Testis (tissue), 3 donors: ENCODE measurements around the gene GFOD1. TPM values are rescaled to one million over a fixed set of nuclear protein-coding genes. Genes with fewer than 3 reads are reported as not detected.

Experiments used
- DNase-seq: peaks from one replicate; pipeline ENCODE4 v3.0.0-alpha.2; 2019
- H3K27ac ChIP-seq, 2 donors: fragments of 200-600 bp; sonication (generic); one replicate each; pipeline ENCODE4 v1.5.1; 2019
- H3K27me3 ChIP-seq: fragments of 200-600 bp; sonication (generic); one replicate; pipeline ENCODE4 v1.5.1; 2019
- H3K36me3 ChIP-seq: fragments of 200-600 bp; sonication (generic); one replicate; pipeline ENCODE4 v1.5.1; 2017; ENCODE audit warnings: low read depth; ENCODE audit errors: missing control alignments
- H3K4me1 ChIP-seq: fragments of 200-600 bp; sonication (generic); one replicate; pipeline ENCODE4 v1.5.1; 2019
- H3K4me3 ChIP-seq, 2 donors: fragments of 200-600 bp; sonication (generic); one replicate each; pipeline ENCODE4 v1.5.1; 2017 to 2019
- H3K9me3 ChIP-seq: fragments of 200-600 bp; sonication (generic); one replicate; pipeline ENCODE4 v1.5.1; 2017
- POLR2A ChIP-seq: fragments of 450-650 bp; IDR thresholded peaks from one replicate; pipeline ENCODE4 v1.6.1; 2017; ENCODE audit warnings: antibody characterized with exemption, mild to moderate bottlenecking, moderate library complexity
- WGBS, 2 donors: methylation state at CpG; one replicate each; pipeline ENCODE4 v1.1.5; 2018; 5-methylcytosine and 5-hydroxymethylcytosine counted together
- intact Hi-C: fragments of 100-400 bp; cut with DNase I; formaldehyde crosslinking; loops from one replicate; pipeline ENCODE4 v1.15.1; 2023; ENCODE audit warnings: low total_unique reads
- polyA plus RNA-seq: library from polyadenylated mRNA; stranded (reverse); fragments of 350-450 nt; fragmentation: Illumina TruSeq; extraction: RNeasy Lipid Tissue Mini Kit (QIAGEN cat#74804); gene quantifications from one replicate; pipeline ENCODE4 v1.2.3, GENCODE V29; 2014; ENCODE audit warnings: low read depth, low replicate concordance; ENCODE audit not compliant: insufficient read depth
- total RNA-seq, 2 donors: library from RNA; depleted of rRNA; stranded (reverse); fragments of >200 nt; gene quantifications; one replicate each; pipeline ENCODE4 v1.2.3, GENCODE V29; 2016
- TF ChIP-seq, protein P1 (sequence below), 3 experiments: fragments of 450-650 bp in 2 of 3; fragments of 200-600 bp in 1 of 3; sonication (generic) in 1 of 3; IDR thresholded peaks; one replicate each; pipeline ENCODE4 v1.5.1; 2016 to 2019; ENCODE audit warnings: antibody characterized with exemption in 3 of 3, mild to moderate bottlenecking in 2 of 3, moderate library complexity in 1 of 3

The GFOD1 gene
- total and polyA plus RNA-seq, 3 donors from 2014 or later: 2.5 to 5.4 (median 5.0) TPM

GRCh38 chr6:13407709-13408695 is 79.4 kb downstream of the GFOD1 start:
- peaks cover 12% of the 10 kb centered on the region for H3K4me1 ChIP-seq
- H3K9me3 ChIP-seq: no peaks in the 10 kb centered on the region
- peak overlapping the region in 1 of 2 donors; percentile 67 for H3K27ac ChIP-seq
- intact Hi-C loops: no loop called here
- 78 to 84% methylated on average over 12 of the region's 12 CpGs for WGBS, 2 donors
- DNase-seq: peak; percentile 61
- no peak overlapping the region for H3K4me3 ChIP-seq
- no peak for TF ChIP-seq POLR2A
- TF ChIP-seq, protein P1, sequence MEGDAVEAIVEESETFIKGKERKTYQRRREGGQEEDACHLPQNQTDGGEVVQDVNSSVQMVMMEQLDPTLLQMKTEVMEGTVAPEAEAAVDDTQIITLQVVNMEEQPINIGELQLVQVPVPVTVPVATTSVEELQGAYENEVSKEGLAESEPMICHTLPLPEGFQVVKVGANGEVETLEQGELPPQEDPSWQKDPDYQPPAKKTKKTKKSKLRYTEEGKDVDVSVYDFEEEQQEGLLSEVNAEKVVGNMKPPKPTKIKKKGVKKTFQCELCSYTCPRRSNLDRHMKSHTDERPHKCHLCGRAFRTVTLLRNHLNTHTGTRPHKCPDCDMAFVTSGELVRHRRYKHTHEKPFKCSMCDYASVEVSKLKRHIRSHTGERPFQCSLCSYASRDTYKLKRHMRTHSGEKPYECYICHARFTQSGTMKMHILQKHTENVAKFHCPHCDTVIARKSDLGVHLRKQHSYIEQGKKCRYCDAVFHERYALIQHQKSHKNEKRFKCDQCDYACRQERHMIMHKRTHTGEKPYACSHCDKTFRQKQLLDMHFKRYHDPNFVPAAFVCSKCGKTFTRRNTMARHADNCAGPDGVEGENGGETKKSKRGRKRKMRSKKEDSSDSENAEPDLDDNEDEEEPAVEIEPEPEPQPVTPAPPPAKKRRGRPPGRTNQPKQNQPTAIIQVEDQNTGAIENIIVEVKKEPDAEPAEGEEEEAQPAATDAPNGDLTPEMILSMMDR (IDR thresholded peaks at IDR 0.05): no peak
- H3K27me3 ChIP-seq: no peaks in the 10 kb centered on the region
- no peaks in the 10 kb centered on the region for H3K36me3 ChIP-seq

- Histone ChIP-seq H3K4me1 (peaks cover 12% of the 10 kb centered on the region), H3K27me3 (no peaks in the 10 kb centered on the region), H3K4me3 (no peak overlapping the region), H3K27ac (peak overlapping the region; percentile 50 to 67), H3K36me3 (no peaks in the 10 kb centered on the region), H3K9me3 (no peaks in the 10 kb centered on the region)
- no peak for DNase-seq
- WGBS, 2 donors: 72 to 91% methylated on average over 3 of the region's 3 CpGs
- TF ChIP-seq, protein P1 (IDR thresholded peaks at IDR 0.05): no peak
- intact Hi-C loops: no loop called here
Observed at GRCh38 chr6:13407368-13407708, 80.1 kb downstream of the GFOD1 start.

- peak; percentile 28 for DNase-seq
- intact Hi-C loops: no loop called here
- Histone ChIP-seq H3K27me3 (no peaks in the 10 kb centered on the region), H3K4me1 (peaks cover 12% of the 10 kb centered on the region), H3K4me3 (no peak overlapping the region), H3K36me3 (no peaks in the 10 kb centered on the region), H3K9me3 (no peaks in the 10 kb centered on the region), H3K27ac (peak overlapping the region; percentile 50 to 67)
- 92 to 100% methylated on average over 1 of the region's 1 CpG for WGBS, 2 donors
- TF ChIP-seq POLR2A: no peak
- TF ChIP-seq, protein P1 (IDR thresholded peaks at IDR 0.05): no peak
Observed at GRCh38 chr6:13406781-13407180, 80.6 kb downstream of the GFOD1 start.

DNA sequence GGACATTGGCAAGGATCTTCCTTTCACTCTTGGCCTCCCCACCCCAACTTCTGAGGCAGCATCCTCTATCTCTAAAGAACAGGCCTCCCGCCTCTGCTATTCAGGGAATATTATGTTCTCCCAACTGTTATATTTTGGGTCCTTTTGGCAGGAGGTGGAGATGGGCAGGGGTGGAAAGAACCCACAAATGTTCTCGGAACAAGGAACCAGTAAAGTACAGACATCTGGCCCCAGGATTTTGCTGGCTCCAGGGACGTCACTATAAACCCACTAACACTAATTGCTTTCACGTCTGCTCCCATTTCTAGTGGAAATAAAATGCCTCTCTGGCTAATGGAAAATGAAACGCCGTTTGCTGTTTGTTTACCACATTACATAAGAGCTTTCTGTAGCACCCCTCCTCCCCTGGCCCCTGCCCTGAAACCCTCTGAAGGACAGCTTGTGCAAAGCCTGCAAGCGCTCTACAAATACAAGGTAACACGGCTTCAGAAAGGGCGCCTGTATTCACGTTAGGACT is 81.4 kb downstream of the GFOD1 start:
- Histone ChIP-seq H3K9me3 (no peaks in the 10 kb centered on the region), H3K4me1 (peaks cover 12% of the 10 kb centered on the region), H3K4me3 (no peak overlapping the region), H3K27me3 (no peaks in the 10 kb centered on the region), H3K27ac (peak overlapping the region; percentile 50 to 67), H3K36me3 (no peaks in the 10 kb centered on the region)
- peak; percentile 32 for DNase-seq
- 64 to 78% methylated on average over 10 of the region's 10 CpGs for whole genome bisulfite sequencing, 2 donors
- TF ChIP-seq, protein P1 (IDR thresholded peaks at IDR 0.05): no peak
- no peak for TF ChIP-seq POLR2A
- intact Hi-C loops: no loop called here
